Prostate gland (tissue), 2 donors: ENCODE results near the gene CARD18. TPM values are rescaled to one million over a fixed set of nuclear protein-coding genes. Genes with fewer than 3 reads are reported as not detected.

Source experiments
- DNase-seq: peaks from one replicate; pipeline ENCODE4 v3.0.0-alpha.2; 2019; ENCODE audit warnings: low spot score
- H3K27ac ChIP-seq, 2 donors: fragments of 200-600 bp; sonication (generic); 2 replicates each; pipeline ENCODE4 v1.5.1; 2017 to 2019
- H3K27me3 ChIP-seq: fragments of 200-600 bp; sonication (generic); replicated peaks from 2 replicates; pipeline ENCODE4 v1.5.1; 2019; ENCODE audit not compliant: insufficient read depth
- H3K36me3 ChIP-seq, 2 donors: fragments of 200-600 bp; sonication (generic); 1 replicate in 1 of 2; 2 replicates in 1 of 2; pipeline versions ENCODE4 v1.5.1 to v1.8.1; 2017 to 2019
- H3K4me1 ChIP-seq: fragments of 200-600 bp; sonication (generic); replicated peaks from 2 replicates; pipeline ENCODE4 v1.5.1; 2019
- H3K4me3 ChIP-seq, 2 donors: fragments of 200-600 bp; sonication (generic); 2 replicates each; pipeline ENCODE4 v1.5.1; 2017 to 2019
- H3K9me3 ChIP-seq: fragments of 200-600 bp; sonication (generic); 2 replicates; pipeline ENCODE4 v1.5.1; 2017
- POLR2A ChIP-seq: fragments of 450-650 bp; IDR thresholded peaks from one replicate; pipeline ENCODE4 v1.6.1; 2016; ENCODE audit warnings: antibody characterized with exemption, mild to moderate bottlenecking
- POLR2AphosphoS5 ChIP-seq: sonication (generic); formaldehyde crosslinking; IDR thresholded peaks from one replicate; pipeline ENCODE4 v1.6.1; 2017; ENCODE audit warnings: antibody characterized with exemption
- WGBS: methylation state at CpG from one replicate; pipeline ENCODE4 v1.1.5; 2018; 5-methylcytosine and 5-hydroxymethylcytosine counted together
- intact Hi-C: fragments of 100-400 bp; cut with DNase I; formaldehyde crosslinking; loops from one replicate; pipeline ENCODE4 v1.14.2; 2022
- total RNA-seq, 2 donors: library from RNA; depleted of rRNA; stranded (reverse); fragments of >200 nt; gene quantifications; one replicate each; pipeline ENCODE4 v1.1.0, GENCODE V29; 2016
- TF ChIP-seq, protein P1 (sequence below), 4 experiments: fragments of 200-600 bp in 2 of 4; fragments of 450-650 bp in 2 of 4; sonication (generic) in 2 of 4; IDR thresholded peaks; 1 replicate in 3 of 4; 2 replicates in 1 of 4; pipeline ENCODE4 v1.5.1; 2016 to 2019; ENCODE audit warnings: antibody characterized with exemption in 4 of 4, mild to moderate bottlenecking in 2 of 4, moderate library complexity in 2 of 4

The CARD18 gene
- total RNA-seq, 2 donors from 2014 or later, result not detected

DNA sequence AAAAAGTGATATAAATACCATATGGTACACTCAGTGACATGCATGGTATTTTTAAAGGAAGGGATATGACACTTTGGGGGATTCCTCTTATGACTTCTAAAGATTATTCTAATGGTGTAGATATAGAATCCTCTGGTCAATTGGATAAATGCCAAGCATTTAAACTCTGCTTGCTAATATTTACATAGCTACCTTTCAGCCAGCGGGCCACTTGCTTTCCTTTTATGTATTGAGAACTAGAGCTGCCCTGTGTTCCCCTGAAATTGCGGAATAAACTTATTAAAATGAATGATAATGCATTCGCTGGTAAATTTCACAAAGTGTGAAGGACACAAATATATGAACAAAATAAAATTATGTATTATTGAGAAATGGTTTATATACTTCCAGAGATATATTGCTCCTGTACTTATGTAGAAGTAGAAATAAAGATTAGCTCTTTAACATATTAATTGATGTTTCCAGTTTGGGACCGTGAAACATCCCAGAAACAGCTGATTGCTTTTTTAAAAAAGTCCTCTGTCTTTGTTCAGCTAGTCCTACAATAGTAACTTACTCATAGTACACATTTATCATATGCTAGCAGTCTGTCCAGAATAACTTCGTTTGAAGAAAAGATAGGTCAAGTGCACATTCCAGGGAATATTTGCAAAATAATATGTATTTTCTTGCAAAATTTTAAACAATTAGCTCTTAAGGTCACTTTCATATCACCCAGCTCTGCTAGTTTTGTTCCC is 40.1 kb upstream of the CARD18 start:
- TF ChIP-seq POLR2A (no peak), POLR2AphosphoS5 (no peak)
- TF ChIP-seq, protein P1, sequence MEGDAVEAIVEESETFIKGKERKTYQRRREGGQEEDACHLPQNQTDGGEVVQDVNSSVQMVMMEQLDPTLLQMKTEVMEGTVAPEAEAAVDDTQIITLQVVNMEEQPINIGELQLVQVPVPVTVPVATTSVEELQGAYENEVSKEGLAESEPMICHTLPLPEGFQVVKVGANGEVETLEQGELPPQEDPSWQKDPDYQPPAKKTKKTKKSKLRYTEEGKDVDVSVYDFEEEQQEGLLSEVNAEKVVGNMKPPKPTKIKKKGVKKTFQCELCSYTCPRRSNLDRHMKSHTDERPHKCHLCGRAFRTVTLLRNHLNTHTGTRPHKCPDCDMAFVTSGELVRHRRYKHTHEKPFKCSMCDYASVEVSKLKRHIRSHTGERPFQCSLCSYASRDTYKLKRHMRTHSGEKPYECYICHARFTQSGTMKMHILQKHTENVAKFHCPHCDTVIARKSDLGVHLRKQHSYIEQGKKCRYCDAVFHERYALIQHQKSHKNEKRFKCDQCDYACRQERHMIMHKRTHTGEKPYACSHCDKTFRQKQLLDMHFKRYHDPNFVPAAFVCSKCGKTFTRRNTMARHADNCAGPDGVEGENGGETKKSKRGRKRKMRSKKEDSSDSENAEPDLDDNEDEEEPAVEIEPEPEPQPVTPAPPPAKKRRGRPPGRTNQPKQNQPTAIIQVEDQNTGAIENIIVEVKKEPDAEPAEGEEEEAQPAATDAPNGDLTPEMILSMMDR (IDR thresholded peaks at IDR 0.05), result no peak
- Histone ChIP-seq H3K4me1 (no peaks in the 10 kb centered on the region), H3K27ac (no peak overlapping the region), H3K4me3 (no peak overlapping the region), H3K9me3 (no peaks in the 10 kb centered on the region), H3K36me3 (no peaks in the 10 kb centered on the region), H3K27me3 (no peaks in the 10 kb centered on the region)
- no peak for DNase-seq
- 46% methylated on average over 5 of the region's 5 CpGs for WGBS
- intact Hi-C loops, result no loop called here

DNA sequence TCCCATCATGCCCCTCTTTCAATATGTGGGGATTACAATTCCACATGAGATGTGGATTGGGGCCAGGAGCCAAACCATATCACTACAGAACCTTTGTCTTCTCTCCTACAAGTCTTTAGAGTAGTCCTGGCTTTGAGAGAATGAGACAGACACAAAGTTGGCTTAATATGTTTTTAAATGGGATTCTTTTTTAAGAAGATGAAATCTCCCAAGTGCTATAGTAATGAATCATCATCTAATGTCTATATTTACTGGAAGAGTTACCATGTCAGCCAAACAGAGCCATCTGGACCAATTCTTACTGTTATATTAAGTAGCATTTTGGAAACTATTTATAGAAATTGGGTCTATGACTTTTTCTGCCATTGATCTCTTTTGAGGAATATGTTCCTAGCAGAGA is 38.1 kb upstream of the CARD18 start:
- H3K4me1 ChIP-seq, result no peaks in the 10 kb centered on the region
- H3K27ac ChIP-seq, result no peak overlapping the region
- DNase-seq, result no peak
- TF ChIP-seq POLR2A (no peak), POLR2AphosphoS5 (no peak)
- TF ChIP-seq, protein P1 (IDR thresholded peaks at IDR 0.05), result no peak
- H3K27me3 ChIP-seq, result no peaks in the 10 kb centered on the region
- no peaks in the 10 kb centered on the region for H3K9me3 ChIP-seq
- no peak overlapping the region for H3K4me3 ChIP-seq
- H3K36me3 ChIP-seq, result no peaks in the 10 kb centered on the region
- intact Hi-C loops, result no loop called here

DNA sequence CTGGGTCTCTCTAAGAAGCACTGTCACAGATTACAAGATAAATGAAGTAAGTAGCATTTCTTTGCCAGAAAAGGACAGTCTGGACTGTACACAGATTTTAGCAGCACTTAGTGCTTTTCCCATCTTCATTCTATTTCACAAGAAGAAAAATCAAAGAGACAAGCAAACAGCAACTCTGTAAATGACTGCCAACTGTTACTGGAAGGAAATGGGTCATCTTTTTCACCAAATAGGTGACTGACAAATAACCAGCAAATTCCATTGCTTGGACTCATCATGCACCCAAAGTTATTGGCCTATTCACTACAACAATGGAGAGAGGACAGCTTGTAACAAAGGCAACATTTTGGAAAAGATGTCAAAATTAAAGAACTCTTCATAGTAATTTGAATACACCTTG is 28.9 kb upstream of the CARD18 start:
- Histone ChIP-seq H3K36me3 (no peaks in the 10 kb centered on the region), H3K27ac (no peak overlapping the region), H3K4me1 (no peaks in the 10 kb centered on the region), H3K27me3 (no peaks in the 10 kb centered on the region), H3K4me3 (no peak overlapping the region), H3K9me3 (no peaks in the 10 kb centered on the region)
- TF ChIP-seq, protein P1 (IDR thresholded peaks at IDR 0.05), result no peak
- TF ChIP-seq POLR2A, result no peak
- TF ChIP-seq POLR2AphosphoS5, result no peak
- intact Hi-C loops, result no loop called here
- DNase-seq, result no peak

DNA sequence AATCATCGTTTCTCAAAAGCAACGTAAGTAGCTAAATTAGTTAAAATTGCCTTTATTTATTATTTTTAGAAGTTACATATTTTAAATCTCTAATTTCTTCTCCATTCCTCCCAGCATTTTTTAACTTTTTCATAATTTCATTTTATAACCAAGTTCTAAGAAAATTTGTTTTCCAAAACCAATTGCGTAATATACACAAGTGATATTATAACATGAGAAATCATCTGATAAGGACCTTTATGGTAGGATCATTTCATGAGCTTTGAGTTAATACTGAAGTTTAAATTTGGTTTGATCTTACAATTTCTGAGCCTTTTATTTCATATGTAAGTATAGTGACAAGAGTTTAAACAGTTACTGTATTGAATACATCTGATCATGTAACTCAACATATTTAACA is 27.7 kb upstream of the CARD18 start:
- intact Hi-C loops, result no loop called here
- H3K4me1 ChIP-seq, result no peaks in the 10 kb centered on the region
- H3K9me3 ChIP-seq, result no peaks in the 10 kb centered on the region
- no peaks in the 10 kb centered on the region for H3K27me3 ChIP-seq
- H3K4me3 ChIP-seq, result no peak overlapping the region
- H3K36me3 ChIP-seq, result no peaks in the 10 kb centered on the region
- no peak for TF ChIP-seq POLR2AphosphoS5
- no peak for TF ChIP-seq POLR2A
- TF ChIP-seq, protein P1 (IDR thresholded peaks at IDR 0.05), result no peak
- H3K27ac ChIP-seq, result no peak overlapping the region
- no peak for DNase-seq
- over 99% methylated on average over 3 of the region's 3 CpGs for WGBS

DNA sequence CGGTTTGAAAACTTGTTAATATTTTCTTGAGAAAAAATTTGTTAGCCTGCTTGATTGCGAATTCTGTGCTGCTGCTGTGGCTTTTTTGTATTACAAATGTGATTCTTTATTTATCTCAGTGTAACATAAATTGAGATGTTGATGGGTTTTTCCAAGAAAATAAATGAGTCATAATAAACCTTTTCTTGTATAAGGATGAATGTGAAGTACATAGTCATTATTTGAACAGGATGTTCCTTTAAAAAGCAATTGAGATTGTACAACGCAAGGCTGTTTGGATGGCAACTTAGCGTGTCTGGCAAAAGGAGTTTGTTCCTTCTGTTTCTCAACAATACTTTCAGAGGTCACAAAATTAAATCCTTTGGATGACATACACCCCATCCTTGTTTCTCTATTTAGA is 24.6 kb upstream of the CARD18 start:
- Histone ChIP-seq H3K4me3 (no peak overlapping the region), H3K27ac (no peak overlapping the region), H3K4me1 (no peaks in the 10 kb centered on the region), H3K9me3 (no peaks in the 10 kb centered on the region), H3K27me3 (no peaks in the 10 kb centered on the region), H3K36me3 (no peaks in the 10 kb centered on the region)
- intact Hi-C loops, result no loop called here
- WGBS, result 77% methylated on average over 4 of the region's 4 CpGs
- TF ChIP-seq POLR2AphosphoS5 (no peak), POLR2A (no peak)
- TF ChIP-seq, protein P1 (IDR thresholded peaks at IDR 0.05), result no peak
- no peak for DNase-seq
